ENCODE results near the gene APOH.
A peak's percentile ranks its signal among the peaks of the same experiment; 100 is the strongest.

The APOH gene

DNA sequence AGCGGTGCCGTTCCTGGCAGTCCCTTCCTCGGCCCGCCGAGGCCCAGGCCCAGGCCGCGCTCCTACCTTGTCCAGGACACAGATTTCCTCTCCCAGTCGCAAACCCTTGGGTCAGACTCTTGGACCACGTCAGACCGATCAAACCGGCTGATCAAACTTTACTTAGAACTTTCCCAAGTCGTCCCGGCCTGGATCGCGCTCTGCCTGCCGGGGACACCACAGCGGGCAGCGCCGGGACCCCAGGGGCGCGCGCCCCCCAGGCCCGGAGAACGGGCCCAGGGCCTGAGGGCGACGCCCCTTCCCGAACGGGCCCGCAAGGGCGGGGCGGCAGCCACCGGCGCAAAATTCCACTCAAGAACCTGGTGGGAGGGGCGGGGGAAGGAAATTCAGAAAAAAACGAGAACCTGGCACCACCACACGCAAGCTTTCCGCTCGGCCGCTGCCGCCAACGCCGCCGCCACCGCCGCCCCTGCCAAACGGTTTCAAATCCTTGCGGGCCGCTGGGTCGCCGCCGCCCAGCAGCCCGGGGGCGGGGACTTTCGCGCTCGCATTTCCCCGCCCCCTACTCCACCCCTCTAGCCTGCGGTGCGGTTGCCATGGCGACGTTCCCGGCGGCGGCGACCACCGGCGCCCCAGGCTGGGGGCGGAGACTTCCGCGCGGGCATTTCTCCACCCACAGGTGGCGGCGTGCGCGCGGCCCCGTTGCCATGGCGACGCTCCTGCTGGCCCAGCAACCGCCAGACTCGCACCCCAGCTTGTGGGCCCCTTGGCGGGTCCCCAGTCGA lies 37.4 kb downstream of the APOH start, which contains the start of gene CEP112:
TSS of gene CEP112 (minus strand) at position 541 of the 785 bp plus-strand sequence.
- Histone ChIP-seq H3K4me3 (ENCODE audit: insufficient read length, low read depth) (peak within 1 kb of the TSS; percentile 80), H3K36me3 (ENCODE audit: insufficient read depth, insufficient read length, low read length) (no peaks in the 10 kb centered on the region), H3K4me1 (ENCODE audit: insufficient read depth, insufficient read length) (no peaks in the 10 kb centered on the region), H3K9ac (ENCODE audit: insufficient read length, low read depth) (peak within 1 kb of the TSS; percentile 86), H3K27me3 (ENCODE audit: insufficient read depth, insufficient read length) (peaks cover 3% of the 10 kb centered on the region), H3K9me3 (ENCODE audit: insufficient read depth, low read length) (no peaks in the 10 kb centered on the region)
- TF ChIP-seq SUZ12 (IDR thresholded peaks at IDR 0.05; ENCODE audit: extremely low read depth, insufficient read depth, insufficient read length) (no peak), YY1 (IDR thresholded peaks at IDR 0.05; ENCODE audit: insufficient read depth, insufficient read length) (no peak), ZNF274 (IDR thresholded peaks at IDR 0.05; ENCODE audit: low read depth, low read length) (no peak)
- DNase-seq (ENCODE audit: low read depth, low spot score) = peak; percentile 67

- Histone ChIP-seq H3K9me3 (ENCODE audit: insufficient read depth, low read length) (no peaks in the 10 kb centered on the region), H3K27me3 (ENCODE audit: insufficient read depth, insufficient read length) (peaks cover 3% of the 10 kb centered on the region), H3K9ac (ENCODE audit: insufficient read length, low read depth) (peak overlapping the region; percentile 86), H3K4me3 (ENCODE audit: insufficient read length, low read depth) (peak overlapping the region; percentile 80), H3K36me3 (ENCODE audit: insufficient read depth, insufficient read length, low read length) (no peaks in the 10 kb centered on the region), H3K4me1 (ENCODE audit: insufficient read depth, insufficient read length) (no peaks in the 10 kb centered on the region)
- no peak for DNase-seq (ENCODE audit: low read depth, low spot score)
- TF ChIP-seq ZNF274 (IDR thresholded peaks at IDR 0.05; ENCODE audit: low read depth, low read length) = no peak
- no peak for TF ChIP-seq SUZ12 (IDR thresholded peaks at IDR 0.05; ENCODE audit: extremely low read depth, insufficient read depth, insufficient read length)
- TF ChIP-seq YY1 (IDR thresholded peaks at IDR 0.05; ENCODE audit: insufficient read depth, insufficient read length) = no peak
These were observed 38.2 kb downstream of the APOH start for GRCh38 chr17:66190738-66191592.

DNA sequence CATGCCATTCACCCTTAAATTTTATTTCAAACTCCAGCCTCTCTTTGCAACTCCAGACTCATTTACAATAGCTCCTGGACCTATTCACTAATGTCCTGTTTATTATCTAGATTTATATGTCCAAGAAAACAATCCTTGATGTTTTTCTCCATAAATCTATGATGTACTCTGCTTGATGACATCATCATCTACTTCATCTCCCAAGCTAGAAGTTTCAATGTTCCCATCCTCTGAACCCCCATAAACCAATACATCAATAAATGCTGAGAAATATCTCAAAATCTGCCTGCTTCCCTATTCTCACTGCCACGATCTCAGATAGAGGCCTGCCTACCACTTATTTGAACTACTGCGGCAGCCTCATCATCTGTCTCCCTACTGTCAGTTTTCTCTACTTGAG lies 41.5 kb downstream of the APOH start:
- peaks cover 3% of the 10 kb centered on the region for H3K27me3 ChIP-seq (ENCODE audit: insufficient read depth, insufficient read length)
- no peak for DNase-seq (ENCODE audit: low read depth, low spot score)
- H3K9me3 ChIP-seq (ENCODE audit: insufficient read depth, low read length) = 0 out of 2 replicates have a peak, but pooled peaks cover 3% of the 10 kb centered on the region
- no peaks in the 10 kb centered on the region for H3K4me1 ChIP-seq (ENCODE audit: insufficient read depth, insufficient read length)
- no peak overlapping the region for H3K9ac ChIP-seq (ENCODE audit: insufficient read length, low read depth)
- H3K36me3 ChIP-seq (ENCODE audit: insufficient read depth, insufficient read length, low read length) = no peaks in the 10 kb centered on the region
- H3K4me3 ChIP-seq (ENCODE audit: insufficient read length, low read depth) = no peak overlapping the region
- TF ChIP-seq YY1 (IDR thresholded peaks at IDR 0.05; ENCODE audit: insufficient read depth, insufficient read length) (no peak), ZNF274 (IDR thresholded peaks at IDR 0.05; ENCODE audit: low read depth, low read length) (no peak), SUZ12 (IDR thresholded peaks at IDR 0.05; ENCODE audit: extremely low read depth, insufficient read depth, insufficient read length) (no peak)

GRCh38 chr17:66185862-66186261 lies 43.4 kb downstream of the APOH start:
- TF ChIP-seq ZNF274 (IDR thresholded peaks at IDR 0.05; ENCODE audit: low read depth, low read length) (no peak), YY1 (IDR thresholded peaks at IDR 0.05; ENCODE audit: insufficient read depth, insufficient read length) (no peak), SUZ12 (IDR thresholded peaks at IDR 0.05; ENCODE audit: extremely low read depth, insufficient read depth, insufficient read length) (no peak)
- H3K36me3 ChIP-seq (ENCODE audit: insufficient read depth, insufficient read length, low read length) = peaks cover 7% of the 10 kb centered on the region
- H3K9ac ChIP-seq (ENCODE audit: insufficient read length, low read depth) = no peak overlapping the region
- H3K27me3 ChIP-seq (ENCODE audit: insufficient read depth, insufficient read length) = no peaks in the 10 kb centered on the region
- H3K9me3 ChIP-seq (ENCODE audit: insufficient read depth, low read length) = 0 out of 2 replicates have a peak, but pooled peaks cover 3% of the 10 kb centered on the region
- no peak for DNase-seq (ENCODE audit: low read depth, low spot score)
- no peak overlapping the region for H3K4me3 ChIP-seq (ENCODE audit: insufficient read length, low read depth)
- no peaks in the 10 kb centered on the region for H3K4me1 ChIP-seq (ENCODE audit: insufficient read depth, insufficient read length)

DNA sequence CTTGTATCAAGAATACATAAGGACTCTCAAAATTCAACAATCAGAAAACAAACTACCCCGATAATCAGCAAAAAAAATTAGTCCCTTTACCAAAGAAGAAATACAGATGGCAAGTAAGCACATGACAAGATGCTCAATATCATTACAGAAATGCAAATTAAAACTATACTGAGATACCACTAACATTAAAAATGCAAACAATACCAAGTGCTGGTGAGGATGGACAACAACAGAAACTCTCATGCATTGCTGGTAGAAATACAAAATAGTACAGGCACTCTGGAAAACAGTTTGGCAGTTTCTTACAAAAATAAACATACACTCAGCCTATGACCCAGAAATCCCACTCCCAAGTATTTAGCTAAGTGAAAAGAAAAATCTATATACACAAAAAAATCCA lies 44.8 kb downstream of the APOH start:
- H3K4me3 ChIP-seq (ENCODE audit: insufficient read length, low read depth) = no peak overlapping the region
- TF ChIP-seq SUZ12 (IDR thresholded peaks at IDR 0.05; ENCODE audit: extremely low read depth, insufficient read depth, insufficient read length) = no peak
- no peak for TF ChIP-seq ZNF274 (IDR thresholded peaks at IDR 0.05; ENCODE audit: low read depth, low read length)
- no peak for TF ChIP-seq YY1 (IDR thresholded peaks at IDR 0.05; ENCODE audit: insufficient read depth, insufficient read length)
- H3K9me3 ChIP-seq (ENCODE audit: insufficient read depth, low read length) = 0 out of 2 replicates have a peak, but pooled peaks cover 3% of the 10 kb centered on the region
- DNase-seq (ENCODE audit: low read depth, low spot score) = no peak
- peaks cover 7% of the 10 kb centered on the region for H3K36me3 ChIP-seq (ENCODE audit: insufficient read depth, insufficient read length, low read length)
- no peak overlapping the region for H3K9ac ChIP-seq (ENCODE audit: insufficient read length, low read depth)
- no peaks in the 10 kb centered on the region for H3K4me1 ChIP-seq (ENCODE audit: insufficient read depth, insufficient read length)
- H3K27me3 ChIP-seq (ENCODE audit: insufficient read depth, insufficient read length) = no peaks in the 10 kb centered on the region

- H3K4me3 ChIP-seq (ENCODE audit: insufficient read length, low read depth) = no peak overlapping the region
- H3K9me3 ChIP-seq (ENCODE audit: insufficient read depth, low read length) = 0 out of 2 replicates have a peak, but pooled peaks cover 3% of the 10 kb centered on the region
- no peak overlapping the region for H3K9ac ChIP-seq (ENCODE audit: insufficient read length, low read depth)
- TF ChIP-seq SUZ12 (IDR thresholded peaks at IDR 0.05; ENCODE audit: extremely low read depth, insufficient read depth, insufficient read length) (no peak), ZNF274 (IDR thresholded peaks at IDR 0.05; ENCODE audit: low read depth, low read length) (no peak), YY1 (IDR thresholded peaks at IDR 0.05; ENCODE audit: insufficient read depth, insufficient read length) (no peak)
- no peaks in the 10 kb centered on the region for H3K4me1 ChIP-seq (ENCODE audit: insufficient read depth, insufficient read length)
- no peaks in the 10 kb centered on the region for H3K27me3 ChIP-seq (ENCODE audit: insufficient read depth, insufficient read length)
- DNase-seq (ENCODE audit: low read depth, low spot score) = no peak
- peaks cover 7% of the 10 kb centered on the region for H3K36me3 ChIP-seq (ENCODE audit: insufficient read depth, insufficient read length, low read length)
These were observed 45.7 kb downstream of the APOH start for GRCh38 chr17:66183529-66183928.

DNA sequence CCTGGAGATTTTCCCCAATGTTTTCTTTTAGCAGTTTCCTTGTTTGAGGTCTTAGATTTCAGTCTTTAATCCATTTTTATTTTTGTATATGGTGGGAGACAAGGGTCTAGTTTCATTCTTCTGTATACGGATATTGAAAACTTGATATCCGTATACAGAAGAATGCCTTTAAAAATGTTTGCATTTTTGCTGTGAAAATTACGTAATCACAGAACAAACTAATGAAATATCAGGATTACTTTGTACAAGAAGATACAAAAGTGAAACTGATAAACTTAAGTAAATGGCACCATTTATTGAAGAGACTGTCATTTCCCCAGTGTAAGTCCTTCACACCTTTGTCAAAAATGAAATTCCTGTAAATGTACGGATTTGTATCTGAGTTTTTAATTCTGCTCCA lies 50.6 kb downstream of the APOH start:
- peaks cover 26% of the 10 kb centered on the region for H3K36me3 ChIP-seq (ENCODE audit: insufficient read depth, insufficient read length, low read length)

More for the DNA sequence above, 50.6 kb downstream of the APOH start:
- H3K9ac ChIP-seq (ENCODE audit: insufficient read length, low read depth) = no peak overlapping the region
- TF ChIP-seq ZNF274 (IDR thresholded peaks at IDR 0.05; ENCODE audit: low read depth, low read length) (no peak), SUZ12 (IDR thresholded peaks at IDR 0.05; ENCODE audit: extremely low read depth, insufficient read depth, insufficient read length) (no peak), YY1 (IDR thresholded peaks at IDR 0.05; ENCODE audit: insufficient read depth, insufficient read length) (no peak)
- no peaks in the 10 kb centered on the region for H3K9me3 ChIP-seq (ENCODE audit: insufficient read depth, low read length)
- no peaks in the 10 kb centered on the region for H3K27me3 ChIP-seq (ENCODE audit: insufficient read depth, insufficient read length)
- DNase-seq (ENCODE audit: low read depth, low spot score) = no peak
- no peak overlapping the region for H3K4me3 ChIP-seq (ENCODE audit: insufficient read length, low read depth)
- no peaks in the 10 kb centered on the region for H3K4me1 ChIP-seq (ENCODE audit: insufficient read depth, insufficient read length)

Data from NT2/D1 (cell line).